Measurements from ENCODE around the gene CC2D2A. TPM values are rescaled to one million over a fixed set of nuclear protein-coding genes. Genes with fewer than 3 reads are reported as not detected.

Gene CC2D2A
- total and polyA plus RNA-seq, 2 experiments from 2014 or later, result 13.9 to 15.8 TPM

GRCh38 chr4:15504041-15504440 is 34.4 kb downstream of the CC2D2A start:
- no peak overlapping the region for H3K4me3 Mint-ChIP-seq
- Histone ChIP-seq H3K36me3 (ENCODE audit: insufficient read depth) (no peaks in the 10 kb centered on the region), H3K4me2 (no peak overlapping the region), H3K4me1 (ENCODE audit: insufficient read depth) (peaks cover 17% of the 10 kb centered on the region), H4K20me1 (replicated peaks; ENCODE audit: insufficient read depth) (no peaks in the 10 kb centered on the region), H3K27ac (ENCODE audit: low read depth) (no peak overlapping the region), H3K79me2 (replicated peaks; ENCODE audit: insufficient read depth) (no peaks in the 10 kb centered on the region), H2AFZ (no peak overlapping the region), H3K4me3 (no peak overlapping the region), H3K27me3 (ENCODE audit: insufficient read depth) (no peaks in the 10 kb centered on the region), H3K9me2 (ENCODE audit: insufficient read depth) (no peaks in the 10 kb centered on the region), H3F3A (replicated peaks; ENCODE audit: low read depth) (no peaks in the 10 kb centered on the region)
- peaks cover 19% of the 10 kb centered on the region for H3K4me1 Mint-ChIP-seq
- no peaks in the 10 kb centered on the region for H3K27me3 Mint-ChIP-seq (ENCODE audit: insufficient read depth, low read depth, poor library complexity)
- no peaks in the 10 kb centered on the region for H3K36me3 Mint-ChIP-seq (ENCODE audit: low read depth)
- no peak overlapping the region for H3K27ac Mint-ChIP-seq
- no peaks in the 10 kb centered on the region; the same call in 2 of the 3 replicates for H3K9me3 Mint-ChIP-seq
- DNase-seq (ENCODE audit: low spot score), result no peak
- TF ChIP-seq ZNF114 (CRISPR knock-in tag; IDR thresholded peaks at IDR 0.05) (no peak), CREB1 (CRISPR knock-in tag; IDR thresholded peaks at IDR 0.05; ENCODE audit: low read depth) (no peak), NANOG (IDR thresholded peaks at IDR 0.05; ENCODE audit: borderline replicate concordance) (no peak), ZNF331 (CRISPR knock-in tag; IDR thresholded peaks at IDR 0.05; ENCODE audit: low read depth) (no peak)
- ATAC-seq, result no peak

GRCh38 chr4:15506464-15506863 is 36.8 kb downstream of the CC2D2A start:
- no peak for DNase-seq (ENCODE audit: low spot score)
- Mint-ChIP-seq H3K4me3 (no peak overlapping the region), H3K36me3 (ENCODE audit: low read depth) (no peaks in the 10 kb centered on the region; the same call in 2 of the 3 replicates), H3K27me3 (ENCODE audit: insufficient read depth, low read depth, poor library complexity) (no peaks in the 10 kb centered on the region), H3K9me3 (no peaks in the 10 kb centered on the region), H3K4me1 (peaks cover 10% of the 10 kb centered on the region), H3K27ac (no peak overlapping the region)
- no peak for ATAC-seq
- Histone ChIP-seq H4K20me1 (replicated peaks; ENCODE audit: insufficient read depth) (no peaks in the 10 kb centered on the region), H3K36me3 (ENCODE audit: insufficient read depth) (no peaks in the 10 kb centered on the region), H2AFZ (no peak overlapping the region), H3K4me1 (ENCODE audit: insufficient read depth) (peaks cover 12% of the 10 kb centered on the region), H3K27me3 (ENCODE audit: insufficient read depth) (no peaks in the 10 kb centered on the region), H3K4me2 (no peak overlapping the region), H3K27ac (ENCODE audit: low read depth) (no peak overlapping the region), H3K9me2 (ENCODE audit: insufficient read depth) (no peaks in the 10 kb centered on the region), H3K4me3 (no peak overlapping the region), H3F3A (replicated peaks; ENCODE audit: low read depth) (no peaks in the 10 kb centered on the region), H3K79me2 (replicated peaks; ENCODE audit: insufficient read depth) (no peaks in the 10 kb centered on the region)
- TF ChIP-seq NANOG (IDR thresholded peaks at IDR 0.05; ENCODE audit: borderline replicate concordance) (no peak), REST (IDR thresholded peaks at IDR 0.05; ENCODE audit: unreplicated experiment) (no peak), EZH2phosphoT487 (IDR thresholded peaks at IDR 0.05; ENCODE audit: unreplicated experiment) (no peak), EZH2 (IDR thresholded peaks at IDR 0.05; ENCODE audit: low read depth, unreplicated experiment) (no peak), ZNF462 (CRISPR knock-in tag; IDR thresholded peaks at IDR 0.05) (no peak), CREB1 (CRISPR knock-in tag; IDR thresholded peaks at IDR 0.05; ENCODE audit: low read depth) (no peak), POLR2AphosphoS5 (IDR thresholded peaks at IDR 0.05; ENCODE audit: low read depth) (no peak)
